ENCODE results near the gene VTN.

VTN gene

DNA sequence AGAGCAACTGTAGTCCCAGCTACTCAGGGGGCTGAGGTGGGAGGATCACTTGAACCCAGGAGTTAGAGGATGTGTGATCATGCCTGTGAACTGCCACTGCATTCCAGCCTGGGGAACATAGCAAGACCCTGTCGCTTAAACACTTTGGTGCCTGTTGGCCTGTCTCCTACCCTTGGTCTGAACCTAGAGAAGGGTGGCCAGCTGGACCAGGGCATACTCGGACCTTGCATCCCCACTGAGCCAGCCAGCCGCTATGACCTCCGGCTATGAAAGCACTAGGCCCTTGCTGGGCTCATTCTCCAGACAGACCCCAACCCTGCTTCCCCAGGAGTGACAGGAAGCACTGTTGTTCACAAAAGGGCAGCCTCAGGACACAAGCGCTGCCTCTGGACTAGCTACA lies 39.4 kb downstream of the VTN start:
- TF ChIP-seq, protein P1, sequence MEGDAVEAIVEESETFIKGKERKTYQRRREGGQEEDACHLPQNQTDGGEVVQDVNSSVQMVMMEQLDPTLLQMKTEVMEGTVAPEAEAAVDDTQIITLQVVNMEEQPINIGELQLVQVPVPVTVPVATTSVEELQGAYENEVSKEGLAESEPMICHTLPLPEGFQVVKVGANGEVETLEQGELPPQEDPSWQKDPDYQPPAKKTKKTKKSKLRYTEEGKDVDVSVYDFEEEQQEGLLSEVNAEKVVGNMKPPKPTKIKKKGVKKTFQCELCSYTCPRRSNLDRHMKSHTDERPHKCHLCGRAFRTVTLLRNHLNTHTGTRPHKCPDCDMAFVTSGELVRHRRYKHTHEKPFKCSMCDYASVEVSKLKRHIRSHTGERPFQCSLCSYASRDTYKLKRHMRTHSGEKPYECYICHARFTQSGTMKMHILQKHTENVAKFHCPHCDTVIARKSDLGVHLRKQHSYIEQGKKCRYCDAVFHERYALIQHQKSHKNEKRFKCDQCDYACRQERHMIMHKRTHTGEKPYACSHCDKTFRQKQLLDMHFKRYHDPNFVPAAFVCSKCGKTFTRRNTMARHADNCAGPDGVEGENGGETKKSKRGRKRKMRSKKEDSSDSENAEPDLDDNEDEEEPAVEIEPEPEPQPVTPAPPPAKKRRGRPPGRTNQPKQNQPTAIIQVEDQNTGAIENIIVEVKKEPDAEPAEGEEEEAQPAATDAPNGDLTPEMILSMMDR (IDR thresholded peaks at IDR 0.05; ENCODE audit: low read depth, low read length): no peak
- H3K4me3 ChIP-seq (ENCODE audit: low read depth, low read length): no peak overlapping the region

DNA sequence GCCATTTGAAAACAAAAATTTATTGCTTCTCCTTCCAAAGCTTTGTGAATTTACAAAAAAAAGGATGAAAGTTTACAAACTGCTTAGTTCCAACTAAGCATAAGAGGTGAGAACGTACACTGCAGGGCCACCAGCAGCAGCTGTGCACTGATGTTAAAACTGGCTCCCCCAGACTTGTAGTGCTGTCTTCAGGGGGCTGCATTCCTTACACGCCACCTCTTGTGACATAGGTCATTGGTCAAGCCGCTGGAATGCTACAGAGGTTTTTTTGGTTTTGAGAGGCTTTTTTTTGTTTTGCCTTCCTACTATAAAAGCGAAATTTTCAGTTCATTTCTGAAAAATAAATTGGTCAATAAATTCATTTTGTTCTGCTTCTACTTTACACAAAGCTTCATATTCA lies 41.8 kb downstream of the VTN start:
- H3K4me3 ChIP-seq (ENCODE audit: low read depth, low read length): no peak overlapping the region
- TF ChIP-seq, protein P1 (IDR thresholded peaks at IDR 0.05; ENCODE audit: low read depth, low read length): no peak

DNA sequence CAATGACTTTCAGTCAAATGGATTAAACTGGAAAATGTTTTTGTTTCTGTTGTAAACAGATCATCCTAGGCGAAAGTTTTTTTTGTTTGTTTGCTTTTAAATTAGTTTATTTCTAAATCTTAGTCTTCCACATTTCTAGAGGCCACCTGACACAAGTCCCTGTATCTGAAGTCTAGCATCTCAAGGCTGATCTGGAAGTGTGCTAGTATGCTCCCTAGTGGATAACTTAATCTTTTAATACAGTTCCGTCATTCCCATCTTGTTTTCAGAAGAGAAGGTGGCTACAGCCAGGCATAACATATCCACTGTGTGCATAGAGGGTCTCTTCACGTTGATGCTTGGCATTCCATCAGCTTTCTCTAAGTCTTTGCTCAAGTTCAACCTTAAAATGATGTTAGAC lies 42.4 kb downstream of the VTN start:
- no peak overlapping the region for H3K4me3 ChIP-seq (ENCODE audit: low read depth, low read length)
- TF ChIP-seq, protein P1 (IDR thresholded peaks at IDR 0.05; ENCODE audit: low read depth, low read length): no peak

DNA sequence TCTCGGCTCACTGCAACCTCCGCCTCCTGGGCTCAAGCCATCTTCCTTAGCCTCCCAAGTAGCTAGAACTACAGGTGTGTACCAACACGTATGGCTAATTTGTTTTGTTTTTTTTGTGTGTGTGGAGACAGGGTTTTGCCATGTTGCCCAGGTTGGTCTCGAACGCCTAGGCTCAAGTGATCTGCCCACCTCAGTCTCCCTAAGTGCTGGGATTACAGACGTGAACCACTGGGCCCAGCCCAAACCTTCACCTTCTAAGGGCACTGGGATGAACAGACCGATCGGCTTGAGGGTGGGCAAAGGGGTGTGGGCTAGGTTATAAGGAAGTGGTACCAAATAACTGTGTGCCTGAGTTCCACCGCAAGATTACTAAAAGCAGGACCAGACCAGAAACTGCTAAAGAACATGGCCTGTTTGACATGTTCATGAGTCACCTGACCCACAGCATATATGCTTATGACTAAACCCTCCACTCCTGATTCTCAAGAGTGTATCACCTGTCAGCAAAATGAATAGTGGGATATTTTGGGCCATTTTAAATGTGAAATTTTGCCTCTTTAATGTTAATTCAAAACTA lies 43.0 kb downstream of the VTN start:
- no peak overlapping the region for H3K4me3 ChIP-seq (ENCODE audit: low read depth, low read length)
- TF ChIP-seq, protein P1 (IDR thresholded peaks at IDR 0.05; ENCODE audit: low read depth, low read length): no peak

DNA sequence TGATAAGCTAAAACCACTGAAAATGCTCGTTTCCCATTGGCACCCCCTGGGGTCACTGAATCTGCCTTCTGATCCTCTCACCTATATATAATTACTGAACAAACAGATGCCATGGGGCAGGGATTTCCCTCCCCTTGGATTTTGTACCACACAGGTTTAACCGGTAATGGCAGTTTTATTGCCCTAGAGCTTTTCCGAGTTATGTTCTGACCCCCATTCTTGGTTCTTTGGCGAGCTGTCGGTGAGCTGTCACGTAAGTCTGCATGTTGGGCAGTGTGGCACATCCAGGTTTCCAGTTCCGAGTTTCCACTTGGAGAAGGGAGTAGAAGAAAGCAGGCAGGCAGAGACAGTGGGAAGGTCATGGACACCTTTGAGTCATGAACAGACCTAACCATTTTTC lies 44.0 kb downstream of the VTN start:
- H3K4me3 ChIP-seq (ENCODE audit: low read depth, low read length): no peak overlapping the region

DNA sequence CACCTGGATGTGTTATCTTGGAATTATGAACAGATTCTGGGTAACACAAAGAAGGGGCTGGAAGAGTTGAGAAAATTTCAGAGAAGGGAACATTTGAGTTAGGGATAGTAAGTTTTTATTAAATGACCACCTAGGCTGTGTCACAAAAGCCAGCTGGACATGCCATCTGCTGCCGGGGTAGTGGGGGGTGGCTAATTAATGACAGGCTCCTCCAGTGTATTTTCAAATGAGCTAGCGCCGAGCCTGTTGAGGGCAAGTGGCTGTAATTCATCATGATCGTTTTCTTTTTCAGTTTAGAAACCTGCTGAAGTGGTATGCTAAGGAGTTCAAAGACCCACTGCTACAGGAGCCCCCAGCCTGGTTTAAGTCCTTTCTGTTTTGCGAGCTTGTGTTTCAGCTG lies 44.9 kb downstream of the VTN start:
- no peak overlapping the region for H3K4me3 ChIP-seq (ENCODE audit: low read depth, low read length)
- TF ChIP-seq, protein P1 (IDR thresholded peaks at IDR 0.05; ENCODE audit: low read depth, low read length): no peak

More for the DNA sequence above, 44.0 kb downstream of the VTN start:
- TF ChIP-seq, protein P1 (IDR thresholded peaks at IDR 0.05; ENCODE audit: low read depth, low read length): no peak

DNA sequence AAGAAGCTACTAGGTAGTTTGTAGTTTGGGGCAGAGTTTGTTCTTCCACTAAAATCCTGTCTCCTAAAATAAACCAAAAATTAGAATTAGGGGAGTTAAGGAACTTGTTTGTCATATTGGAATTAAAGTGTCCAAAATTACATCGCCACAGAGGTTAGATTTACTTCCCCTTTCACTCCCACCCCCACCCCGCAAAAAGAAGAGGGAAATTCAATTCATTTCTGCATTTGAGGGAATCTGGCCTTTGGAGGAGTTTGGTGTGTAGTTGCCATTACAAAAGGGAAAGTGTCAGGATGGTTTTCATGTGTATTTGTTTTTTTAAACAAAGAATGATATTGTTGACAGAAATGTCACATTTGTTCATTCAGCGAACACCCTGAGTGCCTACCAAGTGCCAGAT lies 45.3 kb downstream of the VTN start:
- TF ChIP-seq, protein P1 (IDR thresholded peaks at IDR 0.05; ENCODE audit: low read depth, low read length): no peak
- no peak overlapping the region for H3K4me3 ChIP-seq (ENCODE audit: low read depth, low read length)

Measured in WI38 (cell line).